AG08396 (cell line): Measurements from ENCODE around the gene ZNF732.
"Not testable (repeated sequence)": the region's sequence is repeated elsewhere in the genome, so short reads cannot be mapped to it uniquely, and the experiment has no call there.

Experiments used
- DNase-seq: peaks from one replicate; pipeline ENCODE4 v3.0.0; 2012; ENCODE audit warnings: low spot score, mixed read lengths

Gene ZNF732

DNA sequence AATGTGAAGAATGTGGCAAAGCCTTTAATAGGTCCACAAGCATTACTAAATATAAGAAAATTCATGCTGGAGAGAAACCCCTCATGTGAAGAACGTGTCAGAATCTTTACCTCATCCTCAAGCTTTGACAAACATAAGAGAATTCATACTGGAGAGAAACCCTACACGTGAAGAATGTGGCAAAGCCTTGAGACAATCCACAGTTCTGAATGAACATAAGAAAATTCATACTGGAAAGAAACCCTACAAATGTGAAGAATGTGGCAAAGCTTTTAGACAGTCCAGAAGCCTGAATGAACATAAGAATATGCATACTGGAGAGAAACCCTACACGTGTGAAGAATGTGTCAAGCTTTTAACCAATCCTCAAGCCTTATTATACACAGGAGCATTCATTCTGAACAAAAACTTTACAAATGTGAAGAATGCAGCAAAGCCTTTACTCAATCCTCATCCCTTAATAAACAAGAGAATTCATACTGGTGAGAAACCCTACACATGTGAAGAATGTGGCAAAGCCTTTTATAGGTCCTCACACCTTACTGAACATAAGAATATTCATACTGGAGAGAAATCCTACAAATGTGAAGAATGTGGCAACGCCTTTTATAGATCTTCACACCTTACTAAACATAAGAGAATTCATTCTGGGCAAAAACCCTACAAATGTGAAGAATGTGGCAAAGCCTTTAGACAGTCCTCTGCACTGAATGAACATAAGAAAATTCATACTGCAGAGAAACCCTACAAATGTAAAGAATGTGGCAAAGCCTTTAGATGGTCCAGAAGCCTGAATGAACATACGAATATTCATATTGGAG is 51.1 kb downstream of the ZNF732 start:
- no peak for DNase-seq

DNA sequence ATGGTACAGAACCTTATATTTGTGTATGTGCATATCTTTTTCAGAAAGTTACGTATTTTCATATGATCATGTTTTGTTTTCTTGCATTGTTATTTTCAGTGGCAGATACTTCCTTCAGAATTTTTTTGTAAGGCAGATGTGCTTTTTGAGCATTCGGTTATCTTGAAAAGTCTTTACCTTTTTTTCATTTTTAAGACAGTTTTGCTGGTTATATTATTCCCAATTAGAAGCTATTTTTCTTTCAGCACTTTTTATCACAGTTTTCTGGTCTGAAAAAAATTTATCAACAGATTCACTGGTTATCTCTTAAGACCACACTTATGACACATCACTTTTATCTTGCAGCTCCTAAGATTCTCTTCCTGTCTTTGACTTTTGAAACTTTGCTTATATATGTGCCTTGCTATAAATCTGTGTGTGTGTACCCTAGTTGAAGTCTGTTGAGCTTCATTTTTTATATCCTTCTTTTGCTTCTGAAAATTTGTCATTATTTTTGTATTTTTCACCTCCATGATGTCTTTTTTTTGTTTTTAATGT is 53.1 kb downstream of the ZNF732 start:
- no peak for DNase-seq

DNA sequence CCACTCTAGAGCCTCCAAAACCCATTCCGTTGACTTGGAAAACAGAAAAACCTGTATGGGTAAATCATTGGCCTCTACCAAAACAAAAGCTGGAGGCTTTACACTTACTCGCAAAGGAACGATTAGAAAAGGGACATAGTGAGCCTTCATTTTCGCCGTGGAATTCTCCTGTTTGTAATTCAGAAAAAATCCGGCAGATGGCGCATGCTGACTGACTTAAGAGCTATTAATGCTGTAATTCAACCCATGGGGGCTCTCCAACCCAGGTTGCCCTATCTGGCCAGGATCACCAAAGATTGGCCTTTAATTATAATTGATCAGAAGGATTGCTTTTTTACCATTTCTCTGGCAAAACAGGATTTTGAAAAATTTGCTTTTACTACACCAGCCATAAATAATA is 60.8 kb downstream of the ZNF732 start:
- DNase-seq, result no peak

DNA sequence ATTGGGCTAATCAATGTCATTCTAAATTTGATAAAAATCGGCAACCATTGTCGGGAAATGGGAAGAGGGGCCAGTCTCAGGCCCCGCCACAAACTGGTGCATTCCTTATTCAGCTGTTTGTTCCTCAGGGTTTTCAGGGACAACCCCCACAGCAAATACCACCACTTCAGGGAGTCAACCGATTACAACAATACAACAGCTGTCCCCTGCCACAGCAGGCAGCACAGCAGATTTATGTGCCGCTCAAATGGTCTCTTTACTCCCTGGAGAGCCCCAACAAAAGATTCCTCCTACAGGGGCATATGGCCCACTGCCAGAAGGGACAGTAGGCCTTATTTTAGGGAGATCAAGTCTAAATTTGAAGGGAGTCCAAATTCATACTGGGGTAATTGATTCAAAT is 61.8 kb downstream of the ZNF732 start:
- DNase-seq, result no peak

DNA sequence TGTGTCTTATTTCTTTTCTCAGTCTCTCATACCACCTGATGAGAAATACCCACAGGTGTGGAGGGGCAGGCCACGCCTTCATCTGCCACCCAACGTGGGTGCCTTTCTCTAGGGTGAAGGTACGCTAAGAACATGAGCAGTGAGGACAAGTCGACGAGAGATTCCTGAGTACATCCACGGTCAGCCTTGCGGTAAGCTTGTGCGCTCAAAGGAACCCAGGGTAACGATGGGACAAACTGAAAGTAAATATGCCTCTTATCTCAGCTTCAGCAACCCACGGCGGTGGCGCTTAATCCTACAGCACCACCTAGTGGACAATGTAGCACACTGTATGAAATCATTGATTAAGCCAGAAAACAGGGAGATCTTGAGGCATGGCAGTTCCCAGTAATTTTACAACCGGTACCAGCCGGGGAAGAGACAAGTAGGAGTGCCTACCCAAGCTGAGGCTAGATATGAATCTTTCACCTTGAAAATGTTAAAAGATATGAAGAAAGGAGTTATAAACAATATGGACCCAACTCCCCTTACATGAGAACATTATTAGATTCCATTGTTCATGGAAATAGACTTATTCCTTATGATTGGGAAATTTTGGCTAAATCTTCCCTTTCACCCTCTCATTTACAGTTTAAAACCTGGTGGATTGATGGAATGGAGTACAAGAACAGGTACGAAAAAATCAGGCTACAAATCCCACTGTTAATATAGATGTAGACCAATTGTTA is 63.0 kb downstream of the ZNF732 start:
- peak; percentile 22 for DNase-seq

DNA sequence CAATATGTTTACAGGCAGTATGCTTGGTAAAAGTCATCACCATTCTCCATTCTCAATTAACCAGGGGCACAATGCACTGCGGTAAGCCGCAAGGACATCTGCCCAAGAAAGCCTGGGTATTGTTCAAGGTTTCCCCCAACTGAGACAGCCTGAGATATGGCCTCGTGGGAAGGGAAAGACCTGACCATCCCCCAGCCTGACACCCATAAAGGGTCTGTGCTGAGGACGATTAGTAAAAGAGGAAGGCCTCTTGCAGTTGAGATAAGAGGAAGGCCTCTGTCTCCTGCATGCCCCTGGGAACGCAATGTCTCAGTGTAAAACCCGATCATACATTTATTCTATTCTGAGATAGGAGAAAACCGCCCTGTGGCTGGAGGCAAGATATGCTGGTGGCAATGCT is 63.9 kb downstream of the ZNF732 start:
- DNase-seq, result not testable (repeated sequence)

DNA sequence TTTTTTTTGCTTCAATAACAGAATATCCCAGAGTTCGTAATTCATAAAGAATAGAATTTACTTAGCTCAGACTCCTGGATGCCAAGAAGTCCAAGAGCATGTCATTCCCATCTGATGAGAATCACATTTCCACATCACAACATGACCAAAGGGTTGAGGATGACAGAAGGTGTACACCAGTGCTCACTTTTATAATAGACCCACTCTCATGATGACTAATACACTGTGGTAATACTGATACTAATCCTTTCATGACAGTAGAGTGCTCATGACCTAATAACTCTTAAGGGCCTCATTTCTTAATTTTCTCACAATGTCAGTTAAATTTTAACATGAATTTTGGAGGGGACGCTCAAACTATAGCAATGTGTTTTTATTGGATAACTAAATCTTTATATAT is 69.2 kb downstream of the ZNF732 start:
- DNase-seq, result no peak

DNA sequence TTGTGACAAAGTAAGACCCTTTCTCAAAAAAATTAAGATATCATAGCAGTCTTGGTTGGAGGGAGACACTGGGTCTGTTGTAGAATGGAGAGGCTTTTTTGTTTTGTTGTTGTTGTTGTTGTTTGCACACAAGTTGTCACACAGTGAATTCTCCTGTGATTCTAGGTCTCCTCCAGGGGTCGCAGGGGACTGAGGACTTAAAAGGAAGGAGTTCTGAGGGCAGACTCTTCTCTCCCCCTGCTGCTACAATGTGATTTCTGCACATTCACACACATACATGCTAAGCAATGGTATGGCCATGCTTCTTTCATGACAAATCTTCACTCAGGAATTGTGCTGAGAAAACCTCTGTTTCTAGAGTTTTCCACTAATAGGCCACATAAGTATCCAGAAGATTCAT is 71.1 kb downstream of the ZNF732 start:
- DNase-seq, result no peak

DNA sequence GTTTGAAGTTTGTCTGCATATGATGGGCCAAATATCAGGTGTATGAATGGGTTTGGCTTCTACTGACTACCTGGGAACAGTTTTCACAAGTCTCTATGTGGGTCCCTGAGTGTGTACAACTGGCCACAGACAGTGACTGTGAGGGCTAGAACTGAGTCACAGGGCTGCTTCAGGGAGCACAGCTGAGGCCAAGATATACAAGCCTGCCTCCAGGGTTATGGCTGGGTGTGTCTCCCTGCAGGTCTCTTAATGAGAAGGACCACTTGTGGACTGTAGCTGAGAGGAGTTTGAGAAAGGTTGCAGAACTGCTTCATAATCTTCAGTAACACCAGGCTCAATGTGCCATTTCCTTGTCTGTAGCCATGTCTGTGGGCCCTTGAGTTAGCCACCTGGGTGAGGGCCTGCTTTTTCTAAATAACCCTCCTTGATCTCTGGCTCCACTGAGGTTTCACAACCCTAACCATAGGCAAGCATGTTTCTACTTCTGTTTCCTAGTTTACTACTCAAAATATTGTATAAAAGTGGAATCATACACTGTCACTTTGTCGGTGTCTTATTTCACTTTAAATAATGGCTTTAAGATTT is 81.3 kb downstream of the ZNF732 start:
- no peak for DNase-seq
